ENCODE measurements around the gene REC8.

Gene REC8

GRCh38 chr14:24155100-24155499 lies 16.8 kb upstream of the REC8 start:
- intact Hi-C loops (cut with DNase I; ENCODE audit: low total_unique reads): no loop called here
- no peaks in the 10 kb centered on the region for H3K27me3 ChIP-seq
- no peaks in the 10 kb centered on the region for H3K9me3 ChIP-seq
- H3K27ac ChIP-seq: no peak overlapping the region
- H3K4me1 ChIP-seq: no peaks in the 10 kb centered on the region
- no peak for DNase-seq
- peaks cover 68 to 98% (median 78%) of the 10 kb centered on the region in 3 donors for H3K36me3 ChIP-seq
- no peak overlapping the region for H3K4me3 ChIP-seq
- TF ChIP-seq CTCF (IDR thresholded peaks at IDR 0.05): no peak

GRCh38 chr14:24156840-24157239 lies 15.0 kb upstream of the REC8 start:
- H3K27ac ChIP-seq: no peak overlapping the region
- H3K27me3 ChIP-seq: no peaks in the 10 kb centered on the region
- peaks cover 52 to 88% (median 60%) of the 10 kb centered on the region in 3 donors for H3K36me3 ChIP-seq
- H3K4me1 ChIP-seq: peaks cover 0 to 11% (median 7%) of the 10 kb centered on the region in 4 donors
- intact Hi-C loops (cut with DNase I; ENCODE audit: low total_unique reads): no loop called here
- no peak for TF ChIP-seq CTCF (IDR thresholded peaks at IDR 0.05)
- DNase-seq: no peak
- H3K9me3 ChIP-seq: no peaks in the 10 kb centered on the region
- H3K4me3 ChIP-seq: no peak overlapping the region

GRCh38 chr14:24157331-24157730 lies 14.5 kb upstream of the REC8 start:
- peaks cover 47 to 83% (median 55%) of the 10 kb centered on the region in 3 donors for H3K36me3 ChIP-seq
- no peak for DNase-seq
- no peaks in the 10 kb centered on the region for H3K27me3 ChIP-seq
- no peak overlapping the region for H3K27ac ChIP-seq
- TF ChIP-seq CTCF (IDR thresholded peaks at IDR 0.05): no peak
- H3K4me3 ChIP-seq: no peak overlapping the region
- intact Hi-C loops (cut with DNase I; ENCODE audit: low total_unique reads): no loop called here
- no peaks in the 10 kb centered on the region for H3K9me3 ChIP-seq
- H3K4me1 ChIP-seq: peaks cover 0 to 16% (median 12%) of the 10 kb centered on the region in 4 donors

- no peak for DNase-seq
- intact Hi-C loops (cut with DNase I; ENCODE audit: low total_unique reads): no loop called here
- Histone ChIP-seq H3K36me3 (peaks cover 59 to 79% (median 60%) of the 10 kb centered on the region in 3 donors), H3K4me3 (no peak overlapping the region), H3K27ac (peak overlapping the region; percentile 84 to 93), H3K9me3 (no peaks in the 10 kb centered on the region), H3K4me1 (peaks cover 0 to 37% (median 28%) of the 10 kb centered on the region in 4 donors), H3K27me3 (no peaks in the 10 kb centered on the region)
- no peak for TF ChIP-seq CTCF (IDR thresholded peaks at IDR 0.05)
Measured at GRCh38 chr14:24159777-24160498, 11.9 kb upstream of the REC8 start.

GRCh38 chr14:24160499-24160849 lies 11.4 kb upstream of the REC8 start:
- Histone ChIP-seq H3K4me1 (peaks cover 0 to 37% (median 28%) of the 10 kb centered on the region in 4 donors), H3K36me3 (peaks cover 59 to 79% (median 60%) of the 10 kb centered on the region in 3 donors), H3K27me3 (no peaks in the 10 kb centered on the region), H3K9me3 (no peaks in the 10 kb centered on the region), H3K4me3 (no peak overlapping the region), H3K27ac (peak overlapping the region; percentile 84 to 93)
- no peak for DNase-seq
- TF ChIP-seq CTCF (IDR thresholded peaks at IDR 0.05): no peak
- intact Hi-C loops (cut with DNase I; ENCODE audit: low total_unique reads): no loop called here

Measured in tibial artery (tissue), 4 donors.